Ovary (tissue), 9 donors: ENCODE results near the gene DTL. TPM values are rescaled to one million over a fixed set of nuclear protein-coding genes. Genes with fewer than 3 reads are reported as not detected.

Source experiments
- DNase-seq, 5 donors: peaks; one replicate each; pipeline ENCODE4 v3.0.0-alpha.2; 2019 to 2020
- H3K27ac ChIP-seq, 2 donors: fragments of 200-600 bp; one replicate each; pipeline versions ENCODE4 v1.5.1 to v1.8.0; 2019 to 2022
- H3K27me3 ChIP-seq: fragments of 200-600 bp; one replicate; pipeline ENCODE4 v1.8.0; 2022
- H3K36me3 ChIP-seq: fragments of 200-600 bp; sonication (generic); one replicate; pipeline ENCODE4 v1.5.1; 2019
- H3K4me1 ChIP-seq: one replicate; pipeline ENCODE4 v1.8.1; 2013; ENCODE audit warnings: mild to moderate bottlenecking, moderate library complexity; ENCODE audit not compliant: insufficient read depth
- H3K4me3 ChIP-seq: fragments of 200-600 bp; sonication (generic); one replicate; pipeline ENCODE4 v1.5.1; 2017
- H3K9me3 ChIP-seq, 2 donors: fragments of 200-600 bp in 1 of 2; sonication (generic) in 1 of 2; one replicate each; pipeline versions ENCODE4 v1.5.1 to v1.8.1; 2013 to 2019; ENCODE audit warnings: mild to moderate bottlenecking in 1 of 2, moderate library complexity in 1 of 2
- CTCF ChIP-seq, 3 donors: fragments of 450-650 bp in 2 of 3; fragments of 200-600 bp in 1 of 3; IDR thresholded peaks; one replicate each; pipeline versions ENCODE4 v1.5.1 to v1.8.0; 2016 to 2022; ENCODE audit warnings: antibody characterized with exemption in 3 of 3, mild to moderate bottlenecking in 1 of 3
- EP300 ChIP-seq: sonication (generic); formaldehyde crosslinking; IDR thresholded peaks from one replicate; pipeline ENCODE4 v1.6.1; 2017; ENCODE audit warnings: antibody characterized with exemption
- POLR2A ChIP-seq: fragments of 450-650 bp; IDR thresholded peaks from one replicate; pipeline ENCODE4 v1.6.1; 2017; ENCODE audit warnings: antibody characterized with exemption, mild to moderate bottlenecking, moderate library complexity
- WGBS, 3 donors: extraction: QIAGEN DNeasy Blood & Tissue Kit in 1 of 3; methylation state at CpG; one replicate each; pipeline versions ENCODE4 v1.1.5 to v1.1.7; 2013 to 2017; 5-methylcytosine and 5-hydroxymethylcytosine counted together
- intact Hi-C, 4 donors: fragments of 100-400 bp; cut with DNase I; formaldehyde crosslinking; loops; one replicate each; pipeline versions ENCODE4 v1.11.0 to v1.15.1; 2022 to 2023
- polyA plus RNA-seq, 2 donors: library from polyadenylated mRNA; stranded (reverse); fragments of 200-250 nt in 1 of 2; fragments of 350-450 nt in 1 of 2; fragmentation: Illumina TruSeq in 1 of 2; extraction: RNeasy Lipid Tissue Mini Kit (QIAGEN cat#74804) in 1 of 2; gene quantifications; one replicate each; pipeline ENCODE4 v1.2.3, GENCODE V29; 2013 to 2014
- total RNA-seq, 7 donors: library from RNA; depleted of rRNA in 2 of 7; stranded (reverse); fragments of >200 nt in 2 of 7; fragmentation: NEBNext Ultra II Directional in 3 of 7; extraction: Animal tissue kit (Norgen Biotek cat#: 25700) in 3 of 7; gene quantifications; one replicate each; pipeline versions ENCODE4 v1.1.0 to v1.2.4, GENCODE V29; 2016 to 2023
- donor health status: DM: no; HTN: no; CAD: no; lungs with moderate emphysema.
- donor health status: DM: no; HTN: no; CAD: no.
- donor health status: Bipolar disorder and iron deficiency.
- donor health status: DM: yes; HTN: yes; CAD: no.
- donor health status: DM: no; HTN: no; CAD: no.
- donor health status: DM: yes; HTN: yes; CAD: no.

Gene DTL
- total and polyA plus RNA-seq, 9 donors = 0.11 to 2.0 (median 0.96) TPM

DNA sequence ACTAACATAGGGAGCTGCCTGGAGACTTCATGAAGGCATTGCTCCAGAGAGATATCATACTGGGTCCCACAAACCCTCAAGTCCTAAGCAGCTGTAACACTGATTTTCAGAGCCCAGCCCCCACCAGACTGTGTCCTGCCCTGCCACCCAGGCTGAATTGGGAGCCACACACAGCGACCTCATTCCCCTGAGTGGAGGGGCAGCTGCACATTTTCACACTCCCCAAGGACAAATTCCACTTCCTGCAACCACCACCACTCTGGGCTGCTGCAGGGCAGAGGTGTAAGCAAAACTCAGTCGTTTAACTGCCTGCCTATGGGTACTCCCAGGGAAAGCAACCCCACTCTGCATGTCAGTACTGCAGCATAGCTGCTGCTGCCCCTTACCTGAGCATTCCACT lies 19.8 kb downstream of the DTL start:
- Histone ChIP-seq H3K27ac (no peak overlapping the region), H3K4me3 (no peak overlapping the region), H3K36me3 (no peaks in the 10 kb centered on the region), H3K4me1 (no peaks in the 10 kb centered on the region), H3K9me3 (no peaks in the 10 kb centered on the region), H3K27me3 (no peaks in the 10 kb centered on the region)
- no peak for DNase-seq
- intact Hi-C loops = no loop called here
- 94 to 98% (median 97%) methylated on average over 2 of the region's 2 CpGs for WGBS, 3 donors
- no peak for TF ChIP-seq POLR2A
- no peak for TF ChIP-seq EP300
- TF ChIP-seq CTCF (IDR thresholded peaks at IDR 0.05) = no peak

GRCh38 chr1:212060632-212061472 lies 25.3 kb downstream of the DTL start:
- TF ChIP-seq EP300 = no peak
- TF ChIP-seq POLR2A = no peak
- no peak for TF ChIP-seq CTCF (IDR thresholded peaks at IDR 0.05)
- intact Hi-C loops = loop anchor here in 1 of 4 donors (5.0 kb wide), 1 partner anchor 396 kb away; no protein-coding TSS in a partner anchor

GRCh38 chr1:212062832-212063438 lies 27.4 kb downstream of the DTL start:
- intact Hi-C loops = loop anchor here in 1 of 4 donors (5.0 kb wide), 1 partner anchor 394 kb away; no protein-coding TSS in a partner anchor

More at GRCh38 chr1:212060632-212061472, 25.3 kb downstream of the DTL start:
- DNase-seq = no peak
- Histone ChIP-seq H3K4me1 (no peaks in the 10 kb centered on the region), H3K27me3 (no peaks in the 10 kb centered on the region), H3K9me3 (no peaks in the 10 kb centered on the region), H3K36me3 (no peaks in the 10 kb centered on the region), H3K27ac (no peak overlapping the region), H3K4me3 (no peak overlapping the region)
- WGBS, 3 donors = 72 to 77% (median 73%) methylated on average over 6 of the region's 6 CpGs

GRCh38 chr1:212067787-212068186 lies 32.2 kb downstream of the DTL start:
- Histone ChIP-seq H3K27ac (no peak overlapping the region), H3K4me3 (no peak overlapping the region), H3K36me3 (no peaks in the 10 kb centered on the region), H3K9me3 (no peaks in the 10 kb centered on the region), H3K4me1 (no peaks in the 10 kb centered on the region), H3K27me3 (no peaks in the 10 kb centered on the region)
- TF ChIP-seq CTCF (IDR thresholded peaks at IDR 0.05) = no peak
- no peak for TF ChIP-seq EP300
- no peak for TF ChIP-seq POLR2A
- intact Hi-C loops = no loop called here
- 82 to 89% (median 87%) methylated on average over 3 of the region's 3 CpGs for WGBS, 3 donors
- DNase-seq = no peak

More at GRCh38 chr1:212062832-212063438, 27.4 kb downstream of the DTL start:
- 81 to 86% (median 84%) methylated on average over 5 of the region's 5 CpGs for WGBS, 3 donors
- no peaks in the 10 kb centered on the region for H3K4me1 ChIP-seq
- no peak overlapping the region for H3K27ac ChIP-seq
- no peaks in the 10 kb centered on the region for H3K9me3 ChIP-seq
- no peaks in the 10 kb centered on the region for H3K27me3 ChIP-seq
- DNase-seq = no peak
- TF ChIP-seq EP300 (no peak), CTCF (IDR thresholded peaks at IDR 0.05) (peak; percentile 17 to 47 (median 44)), POLR2A (no peak)
- no peaks in the 10 kb centered on the region for H3K36me3 ChIP-seq
- H3K4me3 ChIP-seq = no peak overlapping the region
